GM23248 (cell line): ENCODE results near the gene SLC10A7. TPM values are rescaled to one million over a fixed set of nuclear protein-coding genes. Genes with fewer than 3 reads are reported as not detected.

Source experiments
- DNase-seq: peaks from one replicate; pipeline ENCODE4 v3.0.0-alpha.2; 2015
- H2AFZ ChIP-seq: fragments of 200-600 bp; sonication (generic); 2 replicates; pipeline ENCODE4 v1.6.1; 2016; ENCODE audit warnings: antibody characterized with exemption
- H3F3A ChIP-seq: fragments of 200-600 bp; sonication (generic); 2 replicates; pipeline ENCODE4 v1.6.1; 2016; ENCODE audit warnings: mild to moderate bottlenecking, antibody characterized with exemption, mixed run types; ENCODE audit not compliant: insufficient read depth
- H3K27ac ChIP-seq: fragments of 200-600 bp; sonication (generic); 2 replicates; pipeline ENCODE4 v1.5.1; 2016; ENCODE audit warnings: mild to moderate bottlenecking
- H3K27me3 ChIP-seq: fragments of 200-600 bp; sonication (generic); replicated peaks from 2 replicates; pipeline ENCODE4 v1.6.1; 2016; ENCODE audit warnings: mild to moderate bottlenecking; ENCODE audit not compliant: insufficient read depth
- H3K36me3 ChIP-seq: fragments of 200-600 bp; sonication (generic); 2 replicates; pipeline ENCODE4 v1.6.1; 2016; ENCODE audit warnings: low read depth, mild to moderate bottlenecking
- H3K4me1 ChIP-seq: fragments of 200-600 bp; sonication (generic); 2 replicates; pipeline ENCODE4 v1.6.1; 2016; ENCODE audit warnings: mild to moderate bottlenecking; ENCODE audit not compliant: insufficient read depth
- H3K4me2 ChIP-seq: fragments of 200-600 bp; sonication (generic); one replicate; pipeline ENCODE4 v1.6.1; 2016; ENCODE audit warnings: mild to moderate bottlenecking; ENCODE audit not compliant: unreplicated experiment
- H3K4me3 ChIP-seq: fragments of 200-600 bp; sonication (generic); 2 replicates; pipeline ENCODE4 v1.5.1; 2016; ENCODE audit warnings: mild to moderate bottlenecking
- H3K79me2 ChIP-seq: fragments of 200-600 bp; sonication (generic); 2 replicates; pipeline ENCODE4 v1.6.1; 2016; ENCODE audit warnings: mild to moderate bottlenecking; ENCODE audit not compliant: insufficient read depth
- H3K9ac ChIP-seq: fragments of 200-600 bp; sonication (generic); 2 replicates; pipeline ENCODE4 v1.6.1; 2016; ENCODE audit warnings: mild to moderate bottlenecking
- H3K9me2 ChIP-seq: fragments of 200-600 bp; sonication (generic); 2 replicates; pipeline ENCODE4 v1.6.1; 2016; ENCODE audit warnings: mixed run types, mild to moderate bottlenecking, moderate library complexity; ENCODE audit not compliant: insufficient read depth
- H3K9me3 ChIP-seq: fragments of 200-600 bp; sonication (generic); one replicate; pipeline ENCODE4 v1.6.1; 2017; ENCODE audit warnings: low read depth
- H4K20me1 ChIP-seq: fragments of 200-600 bp; sonication (generic); 2 replicates; pipeline ENCODE4 v1.6.0; 2016; ENCODE audit not compliant: insufficient read depth
- EZH2 ChIP-seq: fragments of 200-600 bp; sonication (generic); IDR thresholded peaks from 2 replicates; pipeline ENCODE4 v1.6.1; 2018; ENCODE audit warnings: antibody characterized with exemption, mild to moderate bottlenecking; ENCODE audit not compliant: insufficient read depth, poor library complexity, severe bottlenecking
- EZH2phosphoT487 ChIP-seq: fragments of 200-600 bp; sonication (generic); IDR thresholded peaks from 2 replicates; pipeline ENCODE4 v1.6.1; 2018; ENCODE audit warnings: antibody characterized with exemption, moderate library complexity, mild to moderate bottlenecking, low read depth; ENCODE audit not compliant: insufficient read depth
- WGBS, 2 experiments: methylation state at CpG; one replicate each; pipeline ENCODE4 v1.1.6; 2015 to 2017; ENCODE audit warnings: low lambda C conversion rate in 2 of 2, low coverage in 1 of 2; ENCODE audit errors: missing lambda C conversion rate in 2 of 2; 5-methylcytosine and 5-hydroxymethylcytosine counted together
- in situ Hi-C: fragments of 300-500 bp; cut with MboI; formaldehyde crosslinking; loops from 2 replicates; pipeline ENCODE4 v1.15.0; 2020
- polyA plus RNA-seq: library from polyadenylated mRNA; unstranded; fragments of >200 nt; fragmentation: Nextera tagmentation; extraction: Ambion mirVana; gene quantifications from 2 replicates; pipeline ENCODE4 v1.2.1, GENCODE V29; 2016
- total RNA-seq: library from RNA; depleted of rRNA; stranded (reverse); fragments of >200 nt; shearing (Covaris generic); gene quantifications from 2 replicates; pipeline ENCODE4 v1.2.3, GENCODE V29; 2014

Gene SLC10A7
- total and polyA plus RNA-seq, 2 experiments from 2014 or later, result 4.5 to 8.1 TPM

DNA sequence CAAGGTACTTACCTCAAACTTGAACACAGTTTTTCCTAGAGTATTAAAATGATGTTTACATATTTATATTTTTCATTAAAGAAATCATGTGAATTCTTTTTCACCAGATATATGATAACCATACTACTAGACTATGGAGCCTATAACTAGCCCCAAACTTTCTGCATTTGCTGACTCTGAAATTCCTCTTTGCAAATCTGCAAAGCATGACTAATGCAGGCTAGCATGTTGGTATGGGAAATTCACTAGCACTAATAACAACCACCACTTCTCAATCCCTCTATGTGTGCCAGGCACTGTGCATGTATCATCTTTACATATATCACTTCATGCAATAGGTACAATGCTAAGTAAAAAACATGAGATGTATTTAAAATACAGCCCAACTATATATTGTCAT is 51.1 kb downstream of the SLC10A7 start:
- Histone ChIP-seq H3K9me3 (no peaks in the 10 kb centered on the region), H3K9me2 (no peaks in the 10 kb centered on the region), H3K4me1 (no peaks in the 10 kb centered on the region), H3K27ac (no peak overlapping the region), H4K20me1 (no peaks in the 10 kb centered on the region), H3K36me3 (no peaks in the 10 kb centered on the region), H3K79me2 (no peaks in the 10 kb centered on the region), H3K4me2 (no peak overlapping the region), H3K9ac (no peak overlapping the region), H2AFZ (no peak overlapping the region), H3F3A (no peaks in the 10 kb centered on the region), H3K27me3 (no peaks in the 10 kb centered on the region), H3K4me3 (no peak overlapping the region)
- in situ Hi-C loops, result no loop called here
- no peak for TF ChIP-seq EZH2phosphoT487
- no peak for TF ChIP-seq EZH2
- DNase-seq, result peak; percentile 18

DNA sequence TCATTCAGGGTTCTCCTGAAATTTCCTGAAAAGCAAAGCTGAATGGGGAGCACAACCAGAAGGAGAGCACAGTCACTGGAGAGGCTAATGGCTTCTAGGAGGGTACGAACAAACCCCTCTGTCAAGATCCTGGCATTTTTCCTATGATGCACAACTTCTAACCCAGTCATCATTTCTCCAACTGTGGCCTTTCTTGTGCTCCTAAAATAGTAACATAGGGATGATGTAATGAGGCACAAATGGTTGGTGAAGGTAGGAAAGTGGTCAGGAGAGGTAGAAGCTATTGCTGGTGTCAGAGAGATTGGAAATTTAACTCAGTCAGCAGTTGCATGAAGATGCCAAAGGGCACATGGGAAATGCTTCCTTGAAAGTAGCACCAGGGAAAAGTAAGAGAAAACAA is 52.7 kb downstream of the SLC10A7 start:
- Histone ChIP-seq H3K9me3 (no peaks in the 10 kb centered on the region), H3K27ac (no peak overlapping the region), H3K4me2 (no peak overlapping the region), H2AFZ (no peak overlapping the region), H3K4me1 (no peaks in the 10 kb centered on the region), H3K9me2 (no peaks in the 10 kb centered on the region), H3F3A (no peaks in the 10 kb centered on the region), H3K4me3 (no peak overlapping the region), H4K20me1 (no peaks in the 10 kb centered on the region), H3K79me2 (no peaks in the 10 kb centered on the region; the same call in 1 of the 2 replicates), H3K27me3 (no peaks in the 10 kb centered on the region), H3K9ac (no peak overlapping the region), H3K36me3 (no peaks in the 10 kb centered on the region)
- DNase-seq, result no peak
- TF ChIP-seq EZH2 (no peak), EZH2phosphoT487 (no peak)
- WGBS, 2 experiments, result 91 to 97% methylated on average over 1 of the region's 1 CpG
- in situ Hi-C loops, result no loop called here

DNA sequence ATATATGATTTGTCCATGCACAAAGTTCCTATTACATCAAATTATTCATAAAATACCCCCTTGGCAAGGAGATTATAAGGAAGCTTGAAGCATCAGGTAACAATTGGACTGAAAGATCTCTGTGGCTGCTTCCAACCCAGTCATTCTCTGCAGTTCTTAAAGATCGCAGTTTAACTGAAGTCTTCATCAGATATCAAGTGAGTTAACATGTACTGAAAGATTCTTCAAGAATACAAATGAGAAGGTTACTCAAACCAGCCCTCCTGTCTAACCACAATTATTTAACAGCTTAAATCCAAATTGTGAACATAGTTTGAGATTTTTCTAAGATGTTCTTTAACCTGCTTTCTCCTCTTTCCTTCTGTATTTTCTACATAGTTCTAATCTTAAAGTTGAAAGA is 56.1 kb downstream of the SLC10A7 start:
- Histone ChIP-seq H3K79me2 (no peaks in the 10 kb centered on the region; the same call in 1 of the 2 replicates), H3K27me3 (no peaks in the 10 kb centered on the region), H4K20me1 (no peaks in the 10 kb centered on the region), H3K36me3 (no peaks in the 10 kb centered on the region), H3K9me2 (no peaks in the 10 kb centered on the region), H3K4me1 (no peaks in the 10 kb centered on the region), H3K4me3 (no peak overlapping the region), H3K4me2 (no peak overlapping the region), H3K27ac (no peak overlapping the region), H3K9me3 (no peaks in the 10 kb centered on the region), H3F3A (no peaks in the 10 kb centered on the region), H2AFZ (no peak overlapping the region), H3K9ac (no peak overlapping the region)
- 92 to 100% methylated on average over 1 of the region's 1 CpG for WGBS, 2 experiments
- in situ Hi-C loops, result no loop called here
- DNase-seq, result no peak
- TF ChIP-seq EZH2 (no peak), EZH2phosphoT487 (no peak)

DNA sequence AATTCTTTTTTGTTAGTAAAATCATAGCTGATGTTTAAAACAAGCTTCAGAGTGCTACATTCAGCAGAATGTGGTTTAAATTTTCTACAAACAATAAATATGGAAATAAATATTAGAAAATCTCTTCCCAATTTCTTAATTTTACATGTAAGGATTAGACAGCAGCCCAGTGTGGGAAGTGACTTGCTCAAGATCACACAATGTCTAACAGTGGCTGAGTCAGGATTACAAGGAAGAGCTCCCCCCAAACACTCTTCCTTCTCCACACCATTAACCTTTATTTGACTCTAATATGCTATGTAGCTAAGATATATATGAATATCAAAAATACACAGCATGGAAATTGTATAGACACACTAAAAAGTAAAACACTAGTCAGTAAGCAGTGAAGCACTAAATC is 59.5 kb downstream of the SLC10A7 start:
- TF ChIP-seq EZH2phosphoT487, result no peak
- no peak for TF ChIP-seq EZH2
- Histone ChIP-seq H4K20me1 (no peaks in the 10 kb centered on the region), H3K27ac (no peak overlapping the region), H3K9ac (no peak overlapping the region), H3K4me3 (no peak overlapping the region), H3F3A (no peaks in the 10 kb centered on the region), H2AFZ (no peak overlapping the region), H3K4me2 (no peak overlapping the region), H3K9me2 (no peaks in the 10 kb centered on the region), H3K36me3 (no peaks in the 10 kb centered on the region), H3K79me2 (no peaks in the 10 kb centered on the region; the same call in none of the 2 replicates), H3K9me3 (no peaks in the 10 kb centered on the region), H3K4me1 (no peaks in the 10 kb centered on the region), H3K27me3 (no peaks in the 10 kb centered on the region)
- in situ Hi-C loops, result no loop called here
- no peak for DNase-seq

DNA sequence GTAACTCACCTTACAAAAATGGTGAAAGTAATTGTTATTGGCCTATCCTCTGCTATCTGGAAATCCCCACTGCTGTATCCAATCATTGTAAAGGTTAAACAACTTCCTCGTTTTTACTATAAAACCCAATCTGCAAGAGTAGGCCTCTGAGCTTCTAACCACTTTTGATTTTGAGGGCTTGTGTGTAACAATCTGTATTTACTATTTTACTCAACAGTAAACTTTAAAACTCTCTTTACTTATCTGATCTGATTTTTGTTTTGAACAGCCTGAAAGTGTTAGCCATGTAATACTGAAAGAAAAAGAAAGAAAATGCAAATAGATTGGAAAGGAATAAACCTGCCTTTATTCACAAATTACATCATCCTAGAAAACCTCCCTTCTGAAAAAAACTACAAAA is 63.1 kb downstream of the SLC10A7 start:
- 93 to 95% methylated on average over 1 of the region's 1 CpG for WGBS, 2 experiments
- Histone ChIP-seq H3K9me2 (no peaks in the 10 kb centered on the region), H3K4me3 (no peak overlapping the region), H4K20me1 (no peaks in the 10 kb centered on the region), H3K4me1 (no peaks in the 10 kb centered on the region), H2AFZ (no peak overlapping the region), H3K27me3 (no peaks in the 10 kb centered on the region), H3K27ac (no peak overlapping the region), H3K4me2 (no peak overlapping the region), H3K9me3 (no peaks in the 10 kb centered on the region), H3K36me3 (no peaks in the 10 kb centered on the region), H3K79me2 (no peaks in the 10 kb centered on the region; the same call in 1 of the 2 replicates), H3K9ac (no peak overlapping the region), H3F3A (no peaks in the 10 kb centered on the region)
- TF ChIP-seq EZH2 (no peak), EZH2phosphoT487 (no peak)
- DNase-seq, result no peak
- in situ Hi-C loops, result no loop called here
